AG04449 (cell line): ENCODE measurements around the gene DYDC1.

Source experiments
- CTCF ChIA-PET: fragments of 350-600 bp; formaldehyde crosslinking; extraction: SDS; loops from one replicate; lab custom pipeline; 2021; ENCODE audit warnings: antibody characterized with exemption; lab: Yijun Ruan, JAX
- POLR2A ChIA-PET: fragments of 400-600, 350-600 bp; formaldehyde crosslinking; extraction: SDS; loops from one replicate; lab custom pipeline; 2020; ENCODE audit warnings: antibody characterized with exemption, inconsistent platforms; lab: Yijun Ruan, JAX
- DNase-seq: peaks from one replicate; pipeline ENCODE4 v3.0.0-alpha.2; 2010; ENCODE audit warnings: low read depth, low spot score
- H3K4me3 ChIP-seq: 2 replicates; pipeline ENCODE4 v1.5.1; 2011; ENCODE audit warnings: low read depth, mild to moderate bottlenecking, control low read depth, low read length
- TF ChIP-seq, protein P1 (sequence below): IDR thresholded peaks from one replicate; pipeline ENCODE4 v1.5.1; 2011; ENCODE audit warnings: mild to moderate bottlenecking, moderate library complexity, low read length, control low read depth, inconsistent platforms; ENCODE audit not compliant: insufficient read depth; ENCODE audit errors: missing control alignments

Gene DYDC1

DNA sequence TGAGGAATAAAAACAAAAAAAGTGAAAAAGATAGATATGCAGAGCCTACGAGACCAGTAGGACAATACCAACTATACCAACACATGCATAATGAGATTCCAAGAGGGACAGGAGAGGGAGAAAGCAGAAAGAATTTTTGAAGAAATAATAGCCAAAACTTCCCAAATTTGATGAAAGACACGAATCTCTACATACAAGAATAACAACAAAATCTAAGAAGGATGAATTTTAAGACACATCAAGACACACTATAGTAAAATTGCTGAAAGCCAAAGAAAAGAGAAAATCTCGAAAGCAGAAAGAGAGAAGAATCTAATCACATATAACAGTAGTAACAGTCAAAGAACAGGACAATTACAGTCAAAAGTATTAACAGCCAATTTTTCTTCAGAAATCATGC is 59.6 kb downstream of the DYDC1 start:
- TF ChIP-seq, protein P1, sequence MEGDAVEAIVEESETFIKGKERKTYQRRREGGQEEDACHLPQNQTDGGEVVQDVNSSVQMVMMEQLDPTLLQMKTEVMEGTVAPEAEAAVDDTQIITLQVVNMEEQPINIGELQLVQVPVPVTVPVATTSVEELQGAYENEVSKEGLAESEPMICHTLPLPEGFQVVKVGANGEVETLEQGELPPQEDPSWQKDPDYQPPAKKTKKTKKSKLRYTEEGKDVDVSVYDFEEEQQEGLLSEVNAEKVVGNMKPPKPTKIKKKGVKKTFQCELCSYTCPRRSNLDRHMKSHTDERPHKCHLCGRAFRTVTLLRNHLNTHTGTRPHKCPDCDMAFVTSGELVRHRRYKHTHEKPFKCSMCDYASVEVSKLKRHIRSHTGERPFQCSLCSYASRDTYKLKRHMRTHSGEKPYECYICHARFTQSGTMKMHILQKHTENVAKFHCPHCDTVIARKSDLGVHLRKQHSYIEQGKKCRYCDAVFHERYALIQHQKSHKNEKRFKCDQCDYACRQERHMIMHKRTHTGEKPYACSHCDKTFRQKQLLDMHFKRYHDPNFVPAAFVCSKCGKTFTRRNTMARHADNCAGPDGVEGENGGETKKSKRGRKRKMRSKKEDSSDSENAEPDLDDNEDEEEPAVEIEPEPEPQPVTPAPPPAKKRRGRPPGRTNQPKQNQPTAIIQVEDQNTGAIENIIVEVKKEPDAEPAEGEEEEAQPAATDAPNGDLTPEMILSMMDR: no peak
- DNase-seq: no peak
- H3K4me3 ChIP-seq: no peak overlapping the region
- ChIA-PET POLR2A (no interaction called here), CTCF (no interaction called here)

DNA sequence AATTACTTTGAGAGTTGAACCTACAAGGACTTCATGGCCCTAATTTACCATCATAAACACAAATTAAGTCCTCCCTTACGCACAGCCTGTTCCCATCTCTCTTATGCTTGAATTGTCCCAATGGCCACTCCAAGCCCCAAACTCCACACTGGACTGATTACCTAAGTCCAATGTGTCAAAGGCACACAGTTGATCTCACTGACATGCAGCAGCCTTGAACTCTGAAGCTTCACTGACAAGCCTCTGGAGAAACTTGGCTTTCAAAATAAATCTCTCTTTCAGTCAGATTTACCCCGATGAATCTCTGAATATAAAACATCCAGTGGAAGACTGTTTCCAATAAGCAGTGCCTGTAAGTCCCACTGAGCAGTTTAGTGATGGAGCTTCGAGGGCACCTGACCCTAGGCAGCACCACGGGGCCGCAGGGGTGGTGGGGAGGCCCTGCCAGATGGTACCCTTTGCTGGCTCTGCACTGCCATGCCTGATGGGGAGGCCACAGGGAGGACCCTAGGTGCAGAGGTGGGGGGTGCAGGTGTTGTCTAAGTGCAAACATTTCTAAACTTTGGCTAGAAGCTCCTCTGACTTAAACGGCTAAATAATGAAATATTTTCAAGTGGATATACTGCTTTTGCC is 63.8 kb downstream of the DYDC1 start:
- POLR2A ChIA-PET: no interaction called here
- CTCF ChIA-PET: no interaction called here
- no peak for DNase-seq
- TF ChIP-seq, protein P1: no peak
- no peak overlapping the region for H3K4me3 ChIP-seq

DNA sequence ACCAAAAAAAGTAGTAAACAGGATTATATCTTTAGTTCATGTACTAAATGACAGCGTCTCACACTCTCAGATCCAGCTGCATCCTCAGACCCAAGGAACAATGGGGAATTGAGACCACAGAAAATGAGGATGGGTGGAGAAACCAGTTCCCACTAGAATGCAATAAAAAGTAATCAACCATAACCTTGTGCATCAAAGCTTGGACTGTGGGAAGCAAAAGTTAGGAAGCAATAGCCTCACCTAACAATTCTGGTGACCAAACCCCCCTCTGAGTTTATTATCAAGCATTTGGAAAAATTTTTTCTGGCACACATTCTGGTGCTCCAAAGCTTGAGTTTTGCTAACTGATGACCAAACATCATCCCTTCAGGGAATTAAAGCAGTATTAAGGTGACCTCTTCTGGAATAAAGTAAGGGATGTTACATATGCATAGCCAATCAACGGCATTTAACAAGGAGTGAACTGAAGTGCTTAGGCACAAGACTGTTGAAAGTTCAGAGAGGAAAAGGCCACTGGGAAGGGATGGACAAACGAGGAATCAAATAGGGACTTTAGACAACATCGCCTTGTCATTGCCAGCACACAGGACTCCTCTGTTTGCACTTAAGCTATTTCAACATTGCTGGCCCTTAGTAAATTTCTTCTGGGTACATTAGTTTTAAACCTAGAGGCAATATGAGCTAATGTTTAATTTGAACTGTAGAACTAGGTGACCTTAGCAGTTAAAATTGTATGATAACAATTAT is 65.9 kb downstream of the DYDC1 start:
- no peak for DNase-seq
- CTCF ChIA-PET: interaction anchor here (1.0 kb wide), 1 partner anchor 30 kb away, joined by 4 read pairs; no protein-coding TSS in a partner anchor
- H3K4me3 ChIP-seq: no peak overlapping the region
- TF ChIP-seq, protein P1: no peak
- POLR2A ChIA-PET: no interaction called here

DNA sequence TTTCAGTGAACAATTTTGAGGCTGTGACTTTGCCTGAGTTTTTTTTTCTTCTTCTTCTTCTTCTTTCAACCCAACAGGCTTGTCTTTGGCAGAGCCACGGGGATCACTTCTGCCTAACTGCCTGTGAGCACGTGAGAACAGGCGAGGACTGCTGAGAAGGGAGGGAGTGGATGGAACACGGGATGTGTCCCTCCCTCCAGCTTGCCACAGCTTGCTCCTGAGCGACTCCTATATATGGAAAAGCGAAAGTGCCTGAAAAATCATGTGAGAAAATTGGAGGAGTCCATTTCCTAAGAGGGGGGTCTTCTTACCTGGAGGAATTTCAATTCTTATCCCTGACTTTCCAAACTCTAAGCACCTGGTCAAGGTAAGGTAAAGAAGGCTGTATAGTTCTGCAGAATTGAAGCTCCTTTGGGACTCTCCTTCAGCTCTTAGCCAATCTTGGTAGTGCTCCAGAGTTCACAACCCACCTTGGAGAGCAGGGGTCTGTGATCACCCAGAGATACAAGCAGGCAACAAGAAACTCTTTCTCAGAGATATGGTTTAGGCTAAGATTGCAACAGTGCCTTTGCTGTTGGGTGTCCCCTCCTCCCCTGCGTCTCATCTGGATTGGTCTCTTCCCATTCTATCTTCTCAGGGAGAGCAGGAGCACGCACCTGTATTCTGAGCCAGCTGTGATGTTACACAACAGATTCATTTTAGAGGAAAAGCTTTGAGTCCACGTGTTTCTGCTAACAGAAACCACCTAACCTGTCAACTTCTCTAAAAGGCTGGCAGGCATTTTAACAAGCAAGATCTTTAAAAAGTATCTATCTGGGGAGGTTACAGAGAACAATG is 66.9 kb downstream of the DYDC1 start, which contains the start of gene MAT1A:
Gene MAT1A, minus strand, starts transcription at position 208 of the 837 bp plus-strand sequence. CDS start 235 bp downstream, outside the sequence.
- no peak for DNase-seq
- ChIA-PET POLR2A (no interaction called here), CTCF (interaction anchor here (1.0 kb wide), 1 partner anchor 29 kb away, joined by 4 read pairs; no protein-coding TSS in a partner anchor)
- TF ChIP-seq, protein P1: no peak
- no peak within 1 kb of the TSS for H3K4me3 ChIP-seq

DNA sequence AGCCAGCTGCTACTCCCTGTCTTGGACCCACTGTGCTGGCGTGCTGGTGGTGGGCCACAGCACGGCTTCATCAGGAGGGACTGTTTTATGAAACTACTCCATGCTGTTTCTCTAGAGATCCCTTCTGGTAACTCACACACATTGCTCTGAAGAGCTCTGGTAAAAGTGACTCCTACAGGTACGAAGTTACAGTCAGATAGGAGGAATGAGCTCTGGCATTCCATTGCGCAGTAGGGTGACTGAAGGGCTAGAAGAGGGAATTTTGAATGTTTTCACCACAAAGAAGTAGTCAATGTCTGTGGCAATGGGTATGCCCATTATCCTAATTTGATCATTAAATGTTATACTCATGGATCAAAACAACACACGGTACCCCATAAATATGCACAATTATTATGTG is 67.7 kb downstream of the DYDC1 start:
- POLR2A ChIA-PET: no interaction called here
- TF ChIP-seq, protein P1: no peak
- DNase-seq: no peak
- no peak overlapping the region for H3K4me3 ChIP-seq
- CTCF ChIA-PET: no interaction called here
